GM10266 (cell line): Measurements from ENCODE around the gene ZNF343.

Source experiments
- DNase-seq: peaks from one replicate; pipeline ENCODE4 v3.0.0; 2012; ENCODE audit errors: extremely low spot score
- TF ChIP-seq, protein P1 (sequence below): IDR thresholded peaks from 2 replicates; pipeline ENCODE4 v1.5.1; 2012; ENCODE audit warnings: mild to moderate bottlenecking, low read depth; ENCODE audit not compliant: control insufficient read depth, insufficient read depth; ENCODE audit errors: missing control alignments

The ZNF343 gene

DNA sequence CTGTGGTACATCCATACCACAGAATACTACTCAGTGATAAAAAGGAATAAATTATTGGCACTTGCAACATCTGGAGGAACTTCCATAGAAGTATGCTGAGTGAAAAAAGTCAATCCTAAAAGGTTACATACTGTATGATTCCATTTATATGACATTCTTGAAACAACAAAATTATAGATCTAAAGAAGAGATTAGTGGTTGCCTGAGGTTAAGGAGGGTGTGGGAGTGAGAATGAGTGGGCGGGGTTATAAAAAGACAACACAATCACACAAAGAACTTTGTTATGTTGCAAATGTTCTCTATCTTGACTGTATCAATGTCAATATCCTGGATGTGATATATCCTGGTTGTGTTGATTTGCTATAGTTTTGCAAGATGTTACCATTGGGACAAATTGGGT is 59.3 kb downstream of the ZNF343 start:
- no peak for DNase-seq
- TF ChIP-seq, protein P1, sequence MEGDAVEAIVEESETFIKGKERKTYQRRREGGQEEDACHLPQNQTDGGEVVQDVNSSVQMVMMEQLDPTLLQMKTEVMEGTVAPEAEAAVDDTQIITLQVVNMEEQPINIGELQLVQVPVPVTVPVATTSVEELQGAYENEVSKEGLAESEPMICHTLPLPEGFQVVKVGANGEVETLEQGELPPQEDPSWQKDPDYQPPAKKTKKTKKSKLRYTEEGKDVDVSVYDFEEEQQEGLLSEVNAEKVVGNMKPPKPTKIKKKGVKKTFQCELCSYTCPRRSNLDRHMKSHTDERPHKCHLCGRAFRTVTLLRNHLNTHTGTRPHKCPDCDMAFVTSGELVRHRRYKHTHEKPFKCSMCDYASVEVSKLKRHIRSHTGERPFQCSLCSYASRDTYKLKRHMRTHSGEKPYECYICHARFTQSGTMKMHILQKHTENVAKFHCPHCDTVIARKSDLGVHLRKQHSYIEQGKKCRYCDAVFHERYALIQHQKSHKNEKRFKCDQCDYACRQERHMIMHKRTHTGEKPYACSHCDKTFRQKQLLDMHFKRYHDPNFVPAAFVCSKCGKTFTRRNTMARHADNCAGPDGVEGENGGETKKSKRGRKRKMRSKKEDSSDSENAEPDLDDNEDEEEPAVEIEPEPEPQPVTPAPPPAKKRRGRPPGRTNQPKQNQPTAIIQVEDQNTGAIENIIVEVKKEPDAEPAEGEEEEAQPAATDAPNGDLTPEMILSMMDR, result no peak

DNA sequence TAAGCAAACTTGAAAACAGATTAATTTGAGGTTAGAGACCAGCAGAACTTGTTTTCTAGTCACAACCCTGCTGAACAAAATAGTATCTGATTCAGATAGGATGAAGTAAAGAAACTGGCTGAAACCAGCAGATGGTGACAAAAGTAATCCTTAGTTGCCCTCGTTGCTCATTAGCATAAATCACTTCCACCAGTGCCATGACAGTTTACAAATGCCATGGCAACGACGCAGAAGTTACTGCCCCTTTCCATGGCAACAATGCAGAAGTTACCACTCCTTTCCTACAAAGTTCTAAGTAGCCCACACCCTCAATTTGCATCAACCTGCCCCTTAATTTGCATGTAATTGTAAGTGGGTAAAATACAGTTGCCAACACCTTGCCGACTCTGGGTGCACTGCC is 61.9 kb downstream of the ZNF343 start:
- TF ChIP-seq, protein P1, result no peak
- DNase-seq, result no peak
